SJCRH30 (cell line): Measurements from ENCODE around the gene PTGR2. TPM values are rescaled to one million over a fixed set of nuclear protein-coding genes. Genes with fewer than 3 reads are reported as not detected.
"Not testable (repeated sequence)": the region's sequence is repeated elsewhere in the genome, so short reads cannot be mapped to it uniquely, and the experiment has no call there.

Experiments
- DNase-seq, 2 experiments: peaks; one replicate each; pipeline ENCODE4 v3.0.0-alpha.2; 2015 to 2020
- H3K27ac ChIP-seq: fragments of 250-450 bp; sonication (Bioruptor Pico); 2 replicates; pipeline ENCODE4 v1.5.1; 2020; ENCODE audit warnings: mild to moderate bottlenecking, moderate library complexity
- H3K27me3 ChIP-seq: fragments of 250-450 bp; sonication (Bioruptor Pico); 2 replicates; pipeline ENCODE4 v1.5.1; 2020; ENCODE audit warnings: mild to moderate bottlenecking, moderate library complexity
- H3K36me3 ChIP-seq: fragments of 250-450 bp; sonication (Bioruptor Pico); 2 replicates; pipeline ENCODE4 v1.5.1; 2020; ENCODE audit warnings: mild to moderate bottlenecking, moderate library complexity
- H3K4me1 ChIP-seq: fragments of 250-450 bp; sonication (Bioruptor Pico); 2 replicates; pipeline ENCODE4 v1.5.1; 2020; ENCODE audit warnings: mild to moderate bottlenecking, moderate library complexity
- H3K4me3 ChIP-seq: fragments of 250-450 bp; sonication (Bioruptor Pico); 2 replicates; pipeline ENCODE4 v1.5.1; 2020; ENCODE audit warnings: mild to moderate bottlenecking, moderate library complexity
- H3K9me3 ChIP-seq: fragments of 250-450 bp; sonication (Bioruptor Pico); replicated peaks from 2 replicates; pipeline ENCODE4 v1.5.1; 2020; ENCODE audit warnings: mild to moderate bottlenecking, moderate library complexity
- total RNA-seq: library from RNA; depleted of rRNA; stranded (reverse); fragments of >200 nt; shearing (Covaris generic); gene quantifications from 2 replicates; pipeline ENCODE4 v1.2.3, GENCODE V29; 2014

PTGR2 gene
- total RNA-seq, 1 experiment from 2014 or later: 5.4 TPM

GRCh38 chr14:73824127-73824526, 27.5 kb upstream of the PTGR2 start:
- Histone ChIP-seq H3K4me1 (peaks cover 18% of the 10 kb centered on the region), H3K36me3 (no peaks in the 10 kb centered on the region), H3K27me3 (no peaks in the 10 kb centered on the region), H3K27ac (no peak overlapping the region), H3K4me3 (no peak overlapping the region), H3K9me3 (no peaks in the 10 kb centered on the region)
- DNase-seq: no peak

GRCh38 chr14:73824536-73824935, 27.1 kb upstream of the PTGR2 start:
- no peaks in the 10 kb centered on the region for H3K36me3 ChIP-seq
- H3K27ac ChIP-seq: no peak overlapping the region
- H3K4me1 ChIP-seq: peaks cover 18% of the 10 kb centered on the region
- DNase-seq: no peak
- no peaks in the 10 kb centered on the region for H3K27me3 ChIP-seq
- H3K9me3 ChIP-seq: no peaks in the 10 kb centered on the region
- no peak overlapping the region for H3K4me3 ChIP-seq

DNA sequence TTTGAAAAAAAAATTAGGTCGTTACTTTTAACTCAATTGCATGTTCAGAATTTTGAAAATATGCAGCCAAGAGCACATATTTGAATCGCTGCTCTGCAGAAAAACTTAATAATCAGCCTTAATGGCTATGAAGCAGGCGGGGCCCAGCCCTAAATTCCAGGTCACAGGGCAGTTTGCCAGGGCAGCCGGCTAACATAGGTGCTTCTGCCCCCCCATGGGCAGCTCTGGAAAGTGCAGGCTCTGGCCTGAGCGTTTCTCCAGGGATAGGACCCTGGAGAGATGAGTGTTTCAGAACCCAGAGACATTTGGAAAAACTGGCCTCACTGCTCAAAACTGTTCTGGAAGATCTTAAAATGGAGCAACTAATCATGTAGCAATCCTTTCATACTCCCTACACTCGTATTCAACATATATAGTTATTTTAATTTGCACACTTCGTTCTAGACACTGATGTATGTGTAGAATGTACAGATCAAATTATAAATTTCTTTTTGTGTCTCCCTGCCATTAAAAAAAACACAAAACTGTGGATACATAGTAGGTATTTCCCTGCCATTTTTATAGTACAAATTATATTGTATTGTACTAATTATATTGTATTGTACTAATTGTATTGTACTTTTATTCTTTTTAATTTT, 26.0 kb upstream of the PTGR2 start:
- Histone ChIP-seq H3K4me1 (peaks cover 18% of the 10 kb centered on the region), H3K27ac (no peak overlapping the region), H3K9me3 (no peaks in the 10 kb centered on the region), H3K27me3 (no peaks in the 10 kb centered on the region), H3K4me3 (no peak overlapping the region), H3K36me3 (no peaks in the 10 kb centered on the region)
- peak; percentile 89 to 93 for DNase-seq

GRCh38 chr14:73827190-73827589, 24.4 kb upstream of the PTGR2 start:
- peaks cover 18% of the 10 kb centered on the region for H3K4me1 ChIP-seq
- H3K9me3 ChIP-seq, H3K27me3 ChIP-seq, H3K27ac ChIP-seq, H3K36me3 ChIP-seq, H3K4me3 ChIP-seq, DNase-seq: not testable (repeated sequence)

- H3K9me3 ChIP-seq: no peaks in the 10 kb centered on the region
- no peaks in the 10 kb centered on the region for H3K36me3 ChIP-seq
- H3K4me1 ChIP-seq: peaks cover 22% of the 10 kb centered on the region
- H3K27me3 ChIP-seq: no peaks in the 10 kb centered on the region
- H3K27ac ChIP-seq: no peak overlapping the region
- no peak overlapping the region for H3K4me3 ChIP-seq
- no peak for DNase-seq
These were observed 22.6 kb upstream of the PTGR2 start for GRCh38 chr14:73829071-73829470.

- Histone ChIP-seq H3K4me3 (no peak overlapping the region), H3K36me3 (no peaks in the 10 kb centered on the region), H3K9me3 (no peaks in the 10 kb centered on the region), H3K4me1 (peaks cover 21% of the 10 kb centered on the region), H3K27ac (no peak overlapping the region), H3K27me3 (no peaks in the 10 kb centered on the region)
- DNase-seq: no peak
These were observed 21.9 kb upstream of the PTGR2 start for GRCh38 chr14:73829526-73830431.

GRCh38 chr14:73833034-73833433, 18.6 kb upstream of the PTGR2 start:
- no peaks in the 10 kb centered on the region for H3K9me3 ChIP-seq
- H3K27ac ChIP-seq: peak overlapping the region; percentile 34; the same call in 1 of the 2 replicates
- no peaks in the 10 kb centered on the region for H3K36me3 ChIP-seq
- no peak overlapping the region for H3K4me3 ChIP-seq
- no peaks in the 10 kb centered on the region for H3K27me3 ChIP-seq
- H3K4me1 ChIP-seq: peaks cover 17% of the 10 kb centered on the region
- DNase-seq: peak in 1 of 2 experiments; percentile 45

- peaks cover 17% of the 10 kb centered on the region for H3K4me1 ChIP-seq
- peak; percentile 70 to 75 for DNase-seq
- H3K27ac ChIP-seq: peak overlapping the region; percentile 34
- no peaks in the 10 kb centered on the region for H3K36me3 ChIP-seq
- peak overlapping the region; percentile 26 for H3K4me3 ChIP-seq
- H3K9me3 ChIP-seq: no peaks in the 10 kb centered on the region
- H3K27me3 ChIP-seq: no peaks in the 10 kb centered on the region
These were observed 17.9 kb upstream of the PTGR2 start for GRCh38 chr14:73833530-73834260.

GRCh38 chr14:73834261-73834625, 17.4 kb upstream of the PTGR2 start:
- no peak for DNase-seq
- Histone ChIP-seq H3K27me3 (no peaks in the 10 kb centered on the region), H3K36me3 (no peaks in the 10 kb centered on the region), H3K4me1 (peaks cover 17% of the 10 kb centered on the region), H3K9me3 (no peaks in the 10 kb centered on the region), H3K27ac (no peak overlapping the region; the same call in 1 of the 2 replicates), H3K4me3 (peak overlapping the region; percentile 26)

DNA sequence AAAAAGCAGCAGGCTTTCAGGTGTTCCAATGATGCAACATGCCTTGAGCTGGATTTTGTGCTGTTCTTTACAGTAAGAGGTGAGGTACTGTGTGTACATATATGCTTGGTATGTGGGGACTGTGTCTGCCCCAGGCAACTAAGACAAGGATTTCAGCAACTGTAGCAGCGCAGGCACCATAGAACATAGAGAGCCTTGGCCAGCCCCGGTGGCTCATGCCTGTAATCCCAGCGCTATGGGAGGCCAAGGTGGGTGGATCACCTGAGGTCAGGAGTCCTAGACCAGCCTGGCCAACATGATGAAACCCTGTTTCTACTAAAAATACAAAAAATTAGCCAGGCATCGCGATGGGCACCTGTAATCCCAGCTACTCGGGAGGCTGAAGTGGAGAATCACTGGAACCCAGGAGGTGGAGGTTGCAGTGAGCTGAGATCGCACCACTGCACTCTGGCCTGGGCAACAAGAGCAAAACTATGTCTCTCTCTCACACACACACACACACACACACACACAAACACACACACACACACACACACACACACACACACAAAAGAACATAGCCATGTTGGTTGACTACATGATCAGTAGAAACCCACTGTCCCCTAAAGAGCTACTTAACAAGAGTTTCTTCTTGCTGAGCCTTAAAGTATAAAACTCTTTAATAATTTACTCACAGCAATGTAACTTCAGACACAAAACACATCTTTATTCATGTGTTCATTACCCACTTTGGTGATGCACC, 13.2 kb upstream of the PTGR2 start:
- not testable (repeated sequence) for H3K4me3 ChIP-seq, H3K9me3 ChIP-seq, H3K36me3 ChIP-seq, H3K27me3 ChIP-seq, DNase-seq, H3K27ac ChIP-seq
- H3K4me1 ChIP-seq: peaks cover 11% of the 10 kb centered on the region

DNA sequence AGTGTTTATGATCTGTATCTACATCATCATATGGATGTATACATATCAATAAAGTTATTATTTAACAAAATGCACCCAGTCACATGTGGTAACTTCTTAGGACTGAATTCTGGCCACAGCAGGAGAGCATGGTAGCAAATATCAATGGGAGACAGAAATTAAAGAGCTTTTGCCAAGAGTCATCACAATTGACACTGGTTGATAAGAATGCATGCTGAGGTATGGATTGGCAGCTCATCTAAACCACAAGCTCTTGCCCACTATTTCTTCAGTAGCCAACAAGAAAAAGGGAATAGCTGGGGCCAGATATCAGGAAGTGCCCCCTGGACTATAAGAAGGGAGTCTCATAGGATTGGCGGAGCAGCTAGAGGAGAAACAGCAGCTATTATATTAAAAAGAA, 9.4 kb upstream of the PTGR2 start:
- Histone ChIP-seq H3K27ac (no peak overlapping the region), H3K4me1 (no peaks in the 10 kb centered on the region), H3K36me3 (no peaks in the 10 kb centered on the region), H3K9me3 (no peaks in the 10 kb centered on the region), H3K4me3 (no peak overlapping the region), H3K27me3 (no peaks in the 10 kb centered on the region)
- no peak for DNase-seq

DNA sequence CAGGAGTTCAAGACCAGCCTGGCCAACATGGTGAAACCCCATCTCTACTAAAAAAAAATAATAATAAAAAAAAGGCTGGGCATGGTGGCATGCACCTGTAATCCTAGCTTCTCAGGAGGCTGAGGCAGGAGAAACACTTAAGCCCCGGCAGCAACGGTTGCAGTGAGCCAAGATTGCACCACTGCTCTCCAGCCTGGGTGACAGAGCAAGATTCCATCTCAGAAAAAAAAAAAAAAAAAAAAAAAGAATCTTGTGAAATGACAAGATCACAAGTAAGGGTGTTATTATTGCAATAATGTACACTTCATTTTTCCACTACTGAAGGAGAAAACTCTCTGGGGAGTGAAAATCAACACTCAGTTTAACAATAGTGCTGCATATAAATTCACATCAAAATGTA, 8.8 kb upstream of the PTGR2 start:
- Histone ChIP-seq H3K36me3 (no peaks in the 10 kb centered on the region), H3K4me3 (no peak overlapping the region), H3K4me1 (no peaks in the 10 kb centered on the region), H3K9me3 (no peaks in the 10 kb centered on the region), H3K27ac (no peak overlapping the region), H3K27me3 (no peaks in the 10 kb centered on the region)
- DNase-seq: no peak

DNA sequence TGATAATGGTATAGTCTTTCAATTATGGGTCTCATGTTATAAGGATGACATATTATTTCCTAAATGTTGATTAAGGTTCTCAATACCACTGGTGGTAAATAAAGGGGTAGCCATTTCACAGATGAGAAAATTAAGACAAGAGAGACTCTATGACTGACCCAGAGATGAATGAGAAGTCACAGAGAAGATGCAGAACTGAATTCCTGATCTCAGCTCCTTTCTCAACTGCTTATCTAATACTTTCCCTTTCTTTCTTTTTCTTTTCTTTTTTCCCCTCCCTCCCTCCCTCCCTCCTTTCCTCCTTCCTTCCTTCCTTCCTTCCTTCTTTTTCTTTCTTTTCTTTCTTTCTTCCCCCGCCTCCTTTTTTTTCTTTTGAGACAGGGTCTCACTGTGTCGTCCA, 8.3 kb upstream of the PTGR2 start:
- DNase-seq: no peak
- Histone ChIP-seq H3K27me3 (no peaks in the 10 kb centered on the region), H3K4me3 (no peak overlapping the region), H3K36me3 (no peaks in the 10 kb centered on the region), H3K9me3 (no peaks in the 10 kb centered on the region), H3K27ac (no peak overlapping the region), H3K4me1 (peaks cover 2% of the 10 kb centered on the region; the same call in 1 of the 2 replicates)

GRCh38 chr14:73846947-73847346, 4.7 kb upstream of the PTGR2 start:
- no peaks in the 10 kb centered on the region for H3K9me3 ChIP-seq

More at GRCh38 chr14:73846947-73847346, 4.7 kb upstream of the PTGR2 start:
- Histone ChIP-seq H3K4me1 (peaks cover 9% of the 10 kb centered on the region; the same call in 1 of the 2 replicates), H3K27me3 (no peaks in the 10 kb centered on the region), H3K36me3 (no peaks in the 10 kb centered on the region), H3K4me3 (no peak overlapping the region), H3K27ac (no peak overlapping the region)
- DNase-seq: no peak
